ENCODE data around the gene ABHD11.

The ABHD11 gene

GRCh38 chr7:73700581-73701134 lies 37.9 kb downstream of the ABHD11 start:
- DNase-seq: no peak

- DNase-seq: no peak
Measured at GRCh38 chr7:73700069-73700423, 38.6 kb downstream of the ABHD11 start.

- DNase-seq: no peak
Measured at GRCh38 chr7:73699370-73700068, 39.1 kb downstream of the ABHD11 start.

- DNase-seq: no peak
Measured at GRCh38 chr7:73698410-73698809, 40.2 kb downstream of the ABHD11 start.

GRCh38 chr7:73696372-73696771 lies 42.2 kb downstream of the ABHD11 start:
- no peak for DNase-seq

GRCh38 chr7:73690646-73691045 lies 48.0 kb downstream of the ABHD11 start:
- DNase-seq: no peak

GRCh38 chr7:73688288-73688687 lies 50.3 kb downstream of the ABHD11 start:
- DNase-seq: no peak

Measured in C1 segment of cervical spinal cord (tissue), 14 donors.